SK-N-DZ (cell line): ENCODE data around the gene LINC01488.

ENCODE experiments used
- DNase-seq: peaks from one replicate; pipeline ENCODE4 v3.0.0-alpha.2; 2015; ENCODE audit warnings: low spot score

Gene LINC01488

DNA sequence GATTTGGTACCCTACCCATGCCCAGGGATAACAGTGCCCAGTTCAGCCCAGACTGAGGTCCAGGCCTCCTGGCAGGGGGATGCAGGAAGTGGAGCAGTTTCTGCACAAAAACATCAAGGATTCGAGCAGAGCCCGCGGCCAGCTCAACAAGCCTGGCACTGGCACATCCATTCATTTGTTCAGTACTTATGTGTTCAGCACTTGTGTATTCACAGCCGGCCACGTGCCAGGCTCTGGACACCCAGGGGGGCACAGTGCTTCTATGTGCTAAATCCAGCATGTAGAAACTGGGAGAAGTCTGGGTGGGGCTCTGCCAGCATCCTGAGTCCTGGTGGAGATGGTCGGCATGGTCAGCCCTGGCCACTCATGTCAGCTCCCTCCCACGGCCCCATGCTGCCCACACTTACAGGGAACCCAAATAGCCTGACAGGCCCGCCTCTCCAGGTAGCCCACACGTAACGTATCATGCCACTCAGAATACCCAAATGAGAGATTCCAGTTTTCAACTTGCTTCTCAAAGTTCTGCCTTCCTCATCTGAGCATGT, 28.5 kb downstream of the LINC01488 start:
- DNase-seq: no peak

DNA sequence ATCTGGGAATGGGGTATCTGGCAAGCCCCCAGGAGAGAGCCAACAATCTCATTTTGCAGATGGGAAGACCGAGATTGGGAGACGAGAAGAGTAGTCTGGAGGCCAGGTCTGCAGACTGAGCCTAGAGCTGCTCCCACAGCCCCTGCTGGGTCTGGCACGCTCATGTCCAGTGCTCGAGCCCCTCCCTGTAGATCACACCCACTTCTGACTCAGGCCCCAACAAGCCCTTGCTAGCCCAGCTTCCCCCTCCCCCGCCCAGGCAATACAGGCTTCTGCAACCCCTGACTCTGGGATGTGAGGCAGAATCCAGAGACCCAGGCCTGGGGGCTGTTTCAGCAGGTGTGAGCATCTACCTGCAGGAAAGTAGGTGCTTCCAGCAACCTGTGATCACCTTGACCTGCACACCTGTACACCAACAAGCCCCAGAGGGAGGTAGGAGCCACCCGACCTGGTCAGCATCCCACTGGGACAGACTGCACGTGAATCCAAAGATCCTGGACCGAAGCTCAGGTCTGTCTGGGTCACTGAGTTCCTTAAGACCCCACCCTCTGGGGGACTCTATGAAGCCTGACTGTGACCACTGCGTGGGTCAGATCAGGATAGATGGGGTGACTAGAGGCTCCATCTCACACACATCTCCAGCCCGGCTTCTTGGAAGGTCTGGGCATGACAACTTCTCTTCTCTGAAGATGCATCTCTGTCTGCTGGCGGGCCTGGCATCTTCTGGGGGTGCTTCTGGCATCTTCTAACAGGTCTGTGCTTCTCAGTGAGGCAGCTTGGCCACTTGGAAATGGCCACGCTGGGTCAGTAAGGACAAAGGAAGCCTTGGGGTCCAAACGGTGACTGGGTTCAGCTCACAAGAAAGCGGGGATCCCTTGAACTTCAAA, 29.3 kb downstream of the LINC01488 start:
- no peak for DNase-seq

DNA sequence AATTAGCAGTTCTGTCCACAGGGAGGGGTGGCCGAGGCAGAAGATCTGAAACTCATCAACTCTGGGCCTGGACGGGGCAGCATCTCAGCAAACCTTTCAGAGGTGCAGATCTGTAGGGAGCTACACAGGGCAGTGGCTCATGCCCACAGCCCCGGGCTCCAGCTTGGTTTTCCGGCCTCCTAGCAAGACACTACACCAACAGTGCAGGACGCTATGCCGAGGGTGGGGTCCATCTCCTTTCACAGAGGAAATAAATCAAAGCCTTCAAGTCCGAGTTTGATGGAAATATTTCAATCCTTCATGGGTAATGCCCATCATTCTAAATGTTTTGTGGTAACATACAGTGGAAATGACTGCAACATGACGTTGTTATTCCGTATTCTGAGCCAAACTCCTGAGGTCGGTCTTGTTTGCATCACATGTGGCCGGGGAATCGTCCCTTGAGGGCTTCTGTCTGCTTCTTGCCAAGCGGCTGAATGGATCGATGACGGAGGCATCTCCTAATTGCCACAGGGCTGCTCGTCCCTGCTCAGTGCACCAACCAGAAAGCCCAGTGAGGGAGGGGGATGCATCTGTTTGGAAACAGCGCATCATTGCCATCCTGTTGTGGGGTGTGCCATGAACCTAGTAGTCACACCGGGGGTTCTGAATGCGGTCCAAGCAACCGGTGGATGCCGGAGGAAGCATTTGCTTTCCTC, 30.0 kb downstream of the LINC01488 start:
- peak; percentile 55 for DNase-seq

DNA sequence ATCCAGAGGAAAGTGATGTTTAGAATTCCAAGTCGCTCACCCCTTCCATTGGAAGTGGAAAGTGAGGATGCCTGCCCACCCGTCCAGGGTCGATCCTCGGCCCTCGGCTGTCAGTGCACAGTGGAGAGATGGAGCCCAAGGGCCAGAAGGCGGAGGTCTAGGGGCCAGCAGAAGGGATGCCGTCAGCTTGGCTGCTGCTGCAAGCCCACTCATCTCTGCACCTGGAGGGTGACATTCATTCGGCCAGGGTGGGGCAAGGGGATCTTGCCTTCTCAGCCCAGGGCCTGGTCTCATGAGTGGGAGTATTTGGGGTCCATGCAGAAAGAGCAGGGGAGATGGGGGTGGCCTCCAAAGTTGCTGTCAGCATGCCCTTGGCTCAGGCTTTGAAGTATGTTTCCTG, 30.7 kb downstream of the LINC01488 start:
- no peak for DNase-seq

DNA sequence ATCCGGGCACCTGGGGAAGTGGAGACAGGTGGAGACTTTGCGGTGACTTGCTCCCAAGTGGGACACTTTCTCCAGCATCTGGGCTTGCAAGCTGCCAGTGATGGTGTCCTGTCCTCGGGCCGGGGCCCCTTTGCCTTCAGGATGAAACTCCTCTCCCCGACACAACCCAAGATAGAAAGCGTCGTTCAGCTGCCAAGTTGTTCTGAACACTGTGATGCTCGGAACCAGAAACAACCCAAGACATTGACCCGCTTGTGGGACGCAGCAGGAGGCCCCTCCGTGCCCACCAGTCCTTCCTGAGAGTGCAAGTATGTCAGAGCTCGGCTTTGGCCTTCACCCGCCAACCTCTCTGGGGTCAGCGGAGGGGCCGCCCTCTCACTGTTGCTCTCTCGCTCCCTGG, 31.3 kb downstream of the LINC01488 start:
- no peak for DNase-seq

DNA sequence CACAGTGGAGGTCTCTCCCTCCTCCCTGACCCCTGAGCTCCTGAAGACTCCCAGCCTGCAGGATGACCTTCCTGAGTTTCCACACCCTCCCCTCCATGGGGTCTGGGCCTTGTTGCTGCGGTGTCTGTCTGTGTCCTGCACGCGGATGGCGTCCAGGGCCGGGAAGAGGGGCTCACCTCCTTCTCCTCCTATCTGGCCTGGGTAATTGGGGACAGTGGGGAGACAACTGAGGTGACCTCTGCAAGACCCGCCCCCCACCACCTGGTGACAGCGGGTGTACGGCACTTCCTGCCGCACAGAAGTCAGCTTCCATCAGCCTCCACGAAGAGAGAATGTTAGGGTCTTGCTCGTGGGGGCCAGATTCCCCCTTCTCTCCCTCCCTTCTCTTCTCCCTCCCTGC, 31.7 kb downstream of the LINC01488 start:
- no peak for DNase-seq

DNA sequence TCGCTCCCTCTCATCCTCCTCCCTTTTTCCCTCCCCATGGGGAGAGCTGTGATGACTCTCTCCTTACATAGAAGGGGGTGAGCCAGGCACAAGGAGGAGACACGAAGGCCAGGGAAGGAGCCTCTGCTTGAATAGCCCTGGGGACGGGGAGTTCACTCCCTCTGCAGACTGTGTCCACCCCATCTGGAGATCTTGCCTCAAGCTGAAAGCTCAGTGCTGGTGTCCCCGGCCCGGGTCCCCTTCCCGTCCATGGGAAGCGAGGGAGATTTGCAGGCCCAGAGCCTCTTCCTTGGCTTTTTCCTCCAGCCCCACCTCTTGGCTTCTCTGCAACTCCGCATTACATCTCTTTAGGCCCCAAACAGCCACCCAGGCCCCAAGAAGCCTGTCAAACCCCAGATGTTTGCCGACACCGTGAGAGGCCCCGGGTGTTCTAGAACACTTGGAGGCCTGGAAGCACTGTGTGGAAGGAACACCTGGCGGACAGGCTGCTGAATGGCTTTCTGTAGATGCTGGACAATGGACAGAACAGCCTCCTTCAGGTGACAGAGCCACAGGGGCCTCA, 32.3 kb downstream of the LINC01488 start:
- no peak for DNase-seq

DNA sequence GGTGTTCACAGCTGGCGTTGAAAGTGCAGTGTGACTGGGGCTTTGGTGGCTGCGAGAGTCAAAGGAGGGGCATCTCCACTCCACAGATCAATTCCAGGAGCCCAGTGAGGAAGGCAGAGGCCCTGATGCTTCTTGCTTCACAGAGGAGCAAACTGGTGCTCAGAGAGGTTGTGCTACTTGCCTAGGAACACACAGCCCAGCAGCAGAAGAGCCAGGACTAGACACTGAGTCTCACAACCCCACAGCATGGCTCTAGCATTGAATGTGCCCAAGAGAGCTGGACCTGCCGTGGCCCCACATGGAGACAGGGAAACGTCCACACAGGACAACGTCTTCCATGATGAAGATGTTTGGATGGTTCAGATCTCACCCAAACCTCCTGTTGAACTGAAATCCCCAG, 33.3 kb downstream of the LINC01488 start:
- DNase-seq: no peak

DNA sequence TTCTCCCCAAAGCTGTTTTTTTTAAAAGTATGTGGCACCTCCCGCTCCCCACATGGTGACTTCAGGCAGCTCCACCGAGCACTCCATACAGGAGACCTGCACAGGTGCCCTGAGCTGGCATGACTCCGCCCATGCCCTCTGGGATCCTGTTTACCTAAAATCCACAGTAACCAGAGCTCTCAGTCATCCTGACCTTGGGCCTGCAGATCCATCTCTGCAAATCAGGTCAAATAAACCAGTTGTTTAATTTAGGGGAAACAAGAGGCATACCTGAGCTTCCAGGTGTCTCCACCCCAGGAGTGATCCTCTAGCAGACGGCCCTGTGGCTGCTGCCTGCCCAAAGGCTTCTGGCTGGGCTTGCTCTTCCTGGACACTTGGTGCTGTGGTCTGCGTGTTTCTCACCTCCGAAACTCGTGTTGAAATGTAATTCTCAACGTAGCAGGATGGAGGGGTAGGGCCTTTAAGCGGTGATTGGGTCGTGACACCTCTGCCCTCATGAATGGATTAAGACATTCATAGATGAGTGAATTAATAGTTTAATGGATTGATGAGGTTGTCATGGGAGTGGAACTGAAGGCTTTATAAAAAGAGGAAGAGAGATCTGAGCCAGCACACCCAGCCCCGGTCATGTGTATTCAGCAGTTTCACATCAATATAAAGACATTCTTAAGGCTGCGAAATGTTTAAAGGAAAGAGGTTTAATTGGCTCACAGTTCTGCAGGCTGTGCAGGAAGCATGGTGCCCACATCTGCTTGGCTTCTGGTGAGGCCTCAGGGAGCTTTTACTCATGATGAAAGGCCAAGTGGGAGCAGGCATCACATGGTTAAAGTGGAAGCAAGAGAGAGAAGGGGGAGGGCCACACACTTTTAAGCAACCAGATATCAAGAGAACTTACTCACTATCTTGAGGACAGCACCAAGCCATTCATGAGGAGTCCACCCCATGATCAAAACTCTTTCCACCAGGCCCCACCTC, 34.1 kb downstream of the LINC01488 start:
- DNase-seq: no peak

DNA sequence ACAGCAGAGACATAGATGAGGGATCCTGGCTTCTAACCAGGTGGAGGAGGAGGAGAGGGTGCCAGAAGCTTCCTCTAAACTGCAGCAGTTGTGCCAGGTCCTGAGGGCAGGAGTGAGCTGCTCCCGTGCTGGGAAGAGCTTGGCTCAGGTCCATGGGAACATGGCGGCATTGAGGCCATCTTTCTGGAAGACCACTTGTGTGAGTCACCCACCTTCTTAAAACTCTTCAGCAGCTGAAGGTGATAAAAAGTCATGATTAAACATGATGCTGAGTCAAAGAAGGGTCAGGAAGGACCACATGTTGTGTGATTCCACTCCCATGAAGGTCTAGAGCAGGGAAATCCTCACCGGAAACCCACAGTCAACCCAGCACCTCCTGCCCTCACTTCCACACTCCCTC, 35.1 kb downstream of the LINC01488 start:
- no peak for DNase-seq

DNA sequence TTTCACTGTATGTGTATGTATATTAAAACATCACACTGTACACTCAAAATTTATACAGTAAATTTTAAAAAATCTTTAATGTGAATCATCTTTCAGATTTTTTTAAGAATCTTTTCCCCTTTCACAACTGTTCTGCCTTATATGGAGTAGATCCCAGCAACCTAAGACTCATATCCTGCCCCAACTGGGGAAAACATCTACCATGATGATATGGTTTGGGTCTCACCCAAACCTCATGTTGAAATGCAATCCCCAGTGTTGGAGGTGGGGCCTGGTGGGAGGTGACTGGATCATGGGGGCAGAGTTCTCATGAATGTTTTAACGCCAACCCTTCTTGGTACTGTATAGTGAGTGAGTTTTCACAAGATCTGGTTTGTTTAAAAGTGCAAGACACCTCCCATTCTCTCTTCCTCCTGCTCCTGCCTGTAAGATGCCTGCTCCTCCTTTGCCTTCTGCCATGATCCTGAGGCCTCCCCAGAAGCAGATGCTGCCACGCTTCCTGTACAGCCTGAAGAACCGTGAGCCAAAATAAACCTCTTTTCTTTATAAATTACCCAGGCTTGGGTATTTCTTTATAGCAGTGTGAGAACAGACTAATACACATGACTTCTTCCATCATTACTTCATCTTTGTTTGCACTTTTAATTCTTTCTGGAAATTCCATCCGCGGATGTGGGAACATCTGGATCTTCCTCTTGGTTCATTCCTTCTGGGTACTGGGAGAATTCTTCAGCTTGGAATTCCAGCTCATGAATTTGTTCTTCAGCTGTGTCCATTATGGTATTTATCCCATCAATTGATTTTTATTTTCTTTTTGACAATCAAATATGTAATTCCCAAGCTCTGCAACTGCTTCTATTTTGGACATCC, 36.9 kb downstream of the LINC01488 start:
- no peak for DNase-seq

DNA sequence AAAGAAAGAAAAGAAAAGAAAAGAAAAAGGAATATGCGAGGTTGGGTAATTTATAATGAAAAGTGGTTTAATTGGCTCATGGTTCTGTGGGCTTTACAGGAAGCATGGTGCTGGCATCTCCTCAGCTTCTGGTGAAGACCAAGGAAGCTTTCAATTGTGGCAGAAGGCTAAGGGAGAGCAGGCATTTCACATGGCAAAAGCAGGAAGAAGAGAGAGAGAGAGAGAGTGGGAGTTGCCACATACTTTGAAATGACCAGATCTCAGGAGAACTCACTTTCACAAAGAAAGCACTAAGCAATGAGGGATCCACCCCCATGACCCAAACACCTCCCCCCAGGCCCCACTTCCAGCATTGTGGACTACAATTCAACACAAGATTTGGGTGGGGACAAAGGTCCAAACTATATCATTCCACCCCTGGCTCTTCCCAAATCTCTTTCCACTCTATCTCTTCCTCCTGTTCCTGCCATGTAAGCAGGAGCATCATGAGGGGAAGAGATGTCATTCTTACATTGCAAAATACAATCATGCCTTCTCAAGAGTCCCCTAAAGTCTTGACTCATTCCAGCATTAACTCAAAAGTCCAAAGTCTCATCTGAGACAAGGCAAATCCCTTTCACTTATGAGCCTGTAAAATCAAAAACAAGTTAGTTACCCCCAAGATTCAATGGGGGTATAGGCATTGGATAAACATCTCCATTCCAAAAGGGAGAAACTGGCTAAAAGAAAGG, 38.9 kb downstream of the LINC01488 start:
- DNase-seq: no peak

DNA sequence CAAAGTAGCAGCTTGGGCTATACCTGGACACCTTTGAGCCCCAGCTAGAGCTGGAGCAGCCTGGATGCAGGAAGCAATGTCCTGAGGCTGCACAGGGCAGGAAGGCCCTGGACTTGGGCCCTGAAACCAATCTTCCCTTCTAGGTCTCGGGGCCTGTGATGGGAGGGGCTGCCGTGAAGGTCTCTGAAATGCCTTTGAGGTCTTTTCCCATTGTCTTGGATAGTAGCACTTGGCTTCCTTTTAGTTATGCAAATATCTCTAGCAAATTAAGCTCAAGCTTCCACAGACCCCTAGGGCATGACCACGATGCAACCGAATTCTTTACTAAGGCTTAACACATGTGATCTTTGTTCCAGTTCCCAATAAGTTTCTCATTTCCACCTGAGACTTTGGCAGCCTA, 40.0 kb downstream of the LINC01488 start:
- DNase-seq: no peak

DNA sequence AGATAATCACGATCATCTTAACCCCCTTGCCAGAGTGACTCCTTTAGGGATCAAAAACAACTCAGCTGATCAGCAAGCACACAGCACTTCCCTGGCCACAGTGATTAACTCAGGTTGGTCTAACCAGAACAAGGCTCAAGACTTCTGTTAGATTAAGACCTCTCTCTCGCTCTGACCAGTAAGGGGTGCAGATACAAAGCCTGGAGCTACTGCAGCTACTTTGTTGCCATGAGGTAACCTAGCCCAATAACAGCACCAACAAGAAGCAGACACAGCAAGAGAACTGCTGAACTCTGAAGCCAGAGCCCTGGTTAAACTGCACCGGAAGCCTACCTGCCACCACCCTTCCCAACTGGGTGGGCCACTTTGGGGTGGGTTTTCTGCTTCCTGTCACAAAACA, 42.0 kb downstream of the LINC01488 start:
- DNase-seq: no peak

DNA sequence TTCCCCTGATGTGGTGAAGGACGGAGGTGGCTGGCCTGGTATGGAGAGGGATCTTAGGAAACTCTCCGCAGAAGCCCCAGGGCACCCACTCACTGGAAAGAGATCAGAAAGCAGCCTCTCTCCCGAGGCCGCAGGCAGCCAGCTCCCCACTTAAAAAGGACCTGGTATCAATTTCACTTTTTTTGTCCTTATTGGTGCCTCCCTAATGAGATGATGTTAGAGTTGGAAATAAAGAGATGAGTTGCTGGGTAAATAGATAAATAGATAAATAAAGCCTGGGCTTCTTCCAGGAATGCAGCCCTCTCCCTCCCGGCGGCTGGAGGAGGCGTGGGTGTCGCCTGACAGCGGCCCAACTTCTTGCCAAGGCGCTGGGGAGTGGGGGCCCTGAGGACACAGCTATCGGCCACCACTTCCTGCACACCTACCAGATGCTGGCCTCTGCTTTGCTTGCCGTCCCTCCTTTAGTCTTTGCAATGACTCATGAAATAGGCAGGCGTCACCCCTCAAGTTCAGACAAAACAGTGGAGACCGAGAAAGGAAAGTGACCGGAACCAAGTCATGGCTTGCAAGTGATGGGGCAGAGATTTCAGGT, 42.9 kb downstream of the LINC01488 start:
- no peak for DNase-seq

DNA sequence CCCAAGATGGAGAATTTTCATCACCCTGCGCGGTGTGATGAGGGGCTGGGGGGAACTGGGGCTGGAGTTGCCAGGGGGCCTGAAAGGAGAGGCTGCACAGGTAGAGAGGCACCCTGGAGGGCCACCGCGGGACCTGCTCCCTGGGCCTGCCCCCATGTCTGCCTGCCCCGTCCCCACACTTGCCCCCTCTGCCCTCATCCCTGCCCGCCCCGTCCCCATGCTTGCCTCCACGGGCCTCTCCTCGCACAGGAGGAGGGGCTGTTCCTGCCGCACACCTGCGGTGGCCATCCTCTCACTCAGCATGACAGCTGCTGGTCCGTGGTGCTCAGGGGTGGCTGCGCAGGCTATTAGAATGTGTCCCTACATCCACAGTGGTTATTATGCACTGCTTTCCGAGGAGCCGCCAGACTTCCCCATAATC, 43.5 kb downstream of the LINC01488 start:
- DNase-seq: no peak

DNA sequence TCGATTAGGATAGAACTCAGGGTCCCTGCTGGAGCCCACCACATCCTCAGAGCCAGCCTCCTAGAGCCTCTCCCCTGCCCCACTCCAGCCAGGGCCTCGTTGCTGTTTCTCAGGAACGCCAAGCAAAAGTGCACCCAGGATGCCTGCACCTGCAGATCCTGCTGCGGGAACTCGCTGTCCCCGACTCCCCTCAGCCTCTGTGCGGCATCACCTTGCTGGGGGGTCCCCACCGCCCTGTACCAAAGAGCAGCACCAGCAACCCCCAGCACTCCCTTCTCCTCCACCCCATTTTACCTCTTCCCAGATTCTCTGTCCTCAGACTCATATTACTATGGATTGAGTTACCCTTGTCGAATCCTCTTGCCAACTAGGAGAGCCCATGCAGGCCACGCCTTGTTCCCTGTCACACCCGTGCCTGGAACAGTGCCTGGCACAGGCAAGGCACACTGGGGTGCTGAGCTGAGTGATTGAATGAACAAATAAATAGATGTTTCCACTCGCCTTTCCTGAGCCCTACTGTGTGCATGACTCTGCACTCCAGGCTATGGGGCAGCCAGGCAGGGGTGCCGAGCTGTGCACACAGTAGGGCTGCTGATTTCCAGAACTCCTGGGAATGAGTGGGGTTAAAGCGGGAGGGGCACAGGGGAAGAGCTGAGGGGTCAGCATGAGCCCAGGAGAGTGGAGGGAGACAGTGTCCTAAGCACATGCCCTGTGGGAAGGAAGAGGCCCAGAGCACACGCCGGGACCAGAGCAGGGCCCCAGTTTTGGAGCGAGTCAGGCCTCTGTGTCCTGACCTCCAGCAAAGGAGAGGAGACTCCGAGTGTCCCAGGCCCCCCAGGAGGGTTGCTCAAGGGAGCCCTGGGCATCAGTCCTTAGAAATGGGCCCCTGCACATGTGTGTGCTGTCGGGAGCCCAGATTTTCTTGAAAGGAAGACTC, 44.3 kb downstream of the LINC01488 start:
- DNase-seq: no peak

DNA sequence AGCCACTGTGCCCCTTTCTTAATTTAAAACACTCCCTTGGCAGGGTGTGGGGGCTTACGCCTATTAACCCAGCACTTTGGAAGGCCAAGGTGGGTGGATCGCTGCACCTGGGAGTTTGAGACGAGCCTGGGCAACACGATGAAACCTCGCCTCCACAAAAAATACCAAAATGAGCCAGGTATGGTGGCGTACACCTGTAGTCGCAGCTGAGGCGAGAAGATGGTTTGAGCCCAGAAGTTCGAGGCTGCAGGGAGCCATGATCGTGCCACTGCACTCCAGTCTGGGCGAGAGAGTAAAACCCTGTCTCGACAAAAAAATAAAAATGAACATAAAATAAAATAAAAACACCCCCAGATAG, 45.0 kb downstream of the LINC01488 start:
- DNase-seq: no peak
